HG03280 (cell line): Measurements from ENCODE around the gene FTCD.
A peak's percentile ranks its signal among the peaks of the same experiment; 100 is the strongest.
"Not testable (repeated sequence)": the region's sequence is repeated elsewhere in the genome, so short reads cannot be mapped to it uniquely, and the experiment has no call there.

Experiments
- ATAC-seq: cut with Tn5 transposase; IDR thresholded peaks from one replicate; pipeline ENCODE4 v1.9.1; 2021; ENCODE audit warnings: mild to moderate bottlenecking, moderate library complexity; ENCODE audit not compliant: unreplicated experiment

FTCD gene

GRCh38 chr21:46188226-46189212 lies 33.1 kb upstream of the FTCD start:
- ATAC-seq, result no peak

GRCh38 chr21:46187814-46188213 lies 32.4 kb upstream of the FTCD start:
- ATAC-seq, result no peak

GRCh38 chr21:46187261-46187660 lies 31.9 kb upstream of the FTCD start:
- ATAC-seq, result no peak

GRCh38 chr21:46185716-46186115 lies 30.3 kb upstream of the FTCD start:
- ATAC-seq, result no peak

GRCh38 chr21:46184625-46185555 lies 29.5 kb upstream of the FTCD start:
- peak; percentile 60 for ATAC-seq

- peak; percentile 53 for ATAC-seq
Measured at GRCh38 chr21:46183910-46184624, 28.7 kb upstream of the FTCD start, which contains the start of gene SPATC1L. TSS of gene SPATC1L (minus strand) at chr21:46184459. CDS start at chr21:46182816, 1,643 bp downstream.

- not testable (repeated sequence) for ATAC-seq
Measured at GRCh38 chr21:46183337-46183909, 28.0 kb upstream of the FTCD start.

GRCh38 chr21:46182548-46183336 lies 27.4 kb upstream of the FTCD start:
- no peak for ATAC-seq

GRCh38 chr21:46181953-46182547 lies 26.7 kb upstream of the FTCD start:
- ATAC-seq, result no peak

GRCh38 chr21:46181436-46181835 lies 26.1 kb upstream of the FTCD start:
- ATAC-seq, result no peak

GRCh38 chr21:46180778-46181391 lies 25.5 kb upstream of the FTCD start:
- ATAC-seq, result no peak

- no peak for ATAC-seq
Measured at GRCh38 chr21:46180079-46180722, 24.8 kb upstream of the FTCD start.

- no peak for ATAC-seq
Measured at GRCh38 chr21:46179708-46180078, 24.3 kb upstream of the FTCD start.

- no peak for ATAC-seq
Measured at GRCh38 chr21:46178961-46179360, 23.6 kb upstream of the FTCD start.

GRCh38 chr21:46176443-46177129 lies 21.2 kb upstream of the FTCD start:
- ATAC-seq, result not testable (repeated sequence)

- ATAC-seq, result no peak
Measured at GRCh38 chr21:46173573-46173972, 18.2 kb upstream of the FTCD start.

GRCh38 chr21:46172863-46173528 lies 17.6 kb upstream of the FTCD start:
- ATAC-seq, result no peak
